Neural crest cell (in vitro differentiated cells): ENCODE measurements around the gene CIC. TPM values are rescaled to one million over a fixed set of nuclear protein-coding genes. Genes with fewer than 3 reads are reported as not detected.
A peak's percentile ranks its signal among the peaks of the same experiment; 100 is the strongest.

Experiments used
- DNase-seq: peaks from one replicate; pipeline ENCODE4 v3.0.0; 2021; ENCODE audit warnings: low read depth, mixed read lengths, low spot score
- H3K27ac Mint-ChIP-seq: one replicate; pipeline ENCODE4 v1.8.0; 2021; ENCODE audit warnings: mild to moderate bottlenecking, mixed read lengths; ENCODE audit not compliant: unreplicated experiment
- H3K27me3 Mint-ChIP-seq: 2 replicates; pipeline ENCODE4 v1.8.0; 2021; ENCODE audit warnings: low read depth, mild to moderate bottlenecking, mixed read lengths
- H3K36me3 Mint-ChIP-seq: 2 replicates; pipeline ENCODE4 v1.8.0; 2021; ENCODE audit warnings: low read depth, mild to moderate bottlenecking, mixed read lengths
- H3K4me1 Mint-ChIP-seq: 2 replicates; pipeline ENCODE4 v1.8.0; 2021; ENCODE audit warnings: mixed read lengths
- H3K4me3 Mint-ChIP-seq: one replicate; pipeline ENCODE4 v1.8.0; 2021; ENCODE audit warnings: mild to moderate bottlenecking, mixed read lengths
- H3K9me3 Mint-ChIP-seq: 2 replicates; pipeline ENCODE4 v1.8.0; 2021; ENCODE audit warnings: mixed read lengths
- total RNA-seq: library from RNA; stranded (reverse); gene quantifications from 2 replicates; pipeline ENCODE4 v1.2.1, GENCODE V29; 2021
- TF ChIP-seq, protein P1 (sequence below): fragments of 200-600 bp; sonication (generic); conservative IDR thresholded peaks from 2 replicates; pipeline ENCODE4 v1.5.0; 2021; ENCODE audit warnings: antibody characterized with exemption, mild to moderate bottlenecking

The CIC gene
- total RNA-seq, 1 donor from 2014 or later = 93.4 TPM

DNA sequence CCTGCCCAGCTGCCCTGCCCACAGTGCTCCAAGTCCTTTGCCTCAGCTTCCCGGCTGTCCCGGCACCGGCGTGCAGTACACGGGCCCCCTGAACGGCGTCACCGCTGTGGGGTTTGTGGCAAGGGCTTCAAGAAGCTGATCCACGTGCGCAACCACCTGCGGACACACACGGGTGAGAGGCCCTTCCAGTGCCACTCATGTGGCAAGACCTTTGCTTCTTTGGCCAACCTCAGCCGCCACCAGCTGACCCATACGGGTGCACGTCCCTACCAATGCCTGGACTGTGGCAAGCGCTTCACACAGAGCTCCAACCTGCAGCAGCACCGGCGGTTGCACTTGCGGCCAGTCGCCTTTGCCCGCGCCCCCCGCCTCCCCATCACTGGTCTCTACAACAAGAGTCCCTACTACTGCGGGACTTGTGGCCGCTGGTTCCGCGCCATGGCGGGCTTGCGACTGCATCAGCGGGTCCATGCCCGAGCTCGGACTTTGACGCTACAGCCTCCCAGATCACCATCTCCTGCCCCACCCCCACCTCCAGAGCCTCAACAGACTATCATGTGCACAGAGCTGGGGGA, 43.2 kb upstream of the CIC start:
- Mint-ChIP-seq H3K27me3 (peaks cover 2% of the 10 kb centered on the region), H3K27ac (no peak overlapping the region), H3K4me3 (peak overlapping the region; percentile 15), H3K36me3 (peaks cover 24% of the 10 kb centered on the region), H3K9me3 (no peaks in the 10 kb centered on the region), H3K4me1 (peaks cover 23% of the 10 kb centered on the region)
- TF ChIP-seq, protein P1, sequence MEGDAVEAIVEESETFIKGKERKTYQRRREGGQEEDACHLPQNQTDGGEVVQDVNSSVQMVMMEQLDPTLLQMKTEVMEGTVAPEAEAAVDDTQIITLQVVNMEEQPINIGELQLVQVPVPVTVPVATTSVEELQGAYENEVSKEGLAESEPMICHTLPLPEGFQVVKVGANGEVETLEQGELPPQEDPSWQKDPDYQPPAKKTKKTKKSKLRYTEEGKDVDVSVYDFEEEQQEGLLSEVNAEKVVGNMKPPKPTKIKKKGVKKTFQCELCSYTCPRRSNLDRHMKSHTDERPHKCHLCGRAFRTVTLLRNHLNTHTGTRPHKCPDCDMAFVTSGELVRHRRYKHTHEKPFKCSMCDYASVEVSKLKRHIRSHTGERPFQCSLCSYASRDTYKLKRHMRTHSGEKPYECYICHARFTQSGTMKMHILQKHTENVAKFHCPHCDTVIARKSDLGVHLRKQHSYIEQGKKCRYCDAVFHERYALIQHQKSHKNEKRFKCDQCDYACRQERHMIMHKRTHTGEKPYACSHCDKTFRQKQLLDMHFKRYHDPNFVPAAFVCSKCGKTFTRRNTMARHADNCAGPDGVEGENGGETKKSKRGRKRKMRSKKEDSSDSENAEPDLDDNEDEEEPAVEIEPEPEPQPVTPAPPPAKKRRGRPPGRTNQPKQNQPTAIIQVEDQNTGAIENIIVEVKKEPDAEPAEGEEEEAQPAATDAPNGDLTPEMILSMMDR = no peak
- DNase-seq = no peak

DNA sequence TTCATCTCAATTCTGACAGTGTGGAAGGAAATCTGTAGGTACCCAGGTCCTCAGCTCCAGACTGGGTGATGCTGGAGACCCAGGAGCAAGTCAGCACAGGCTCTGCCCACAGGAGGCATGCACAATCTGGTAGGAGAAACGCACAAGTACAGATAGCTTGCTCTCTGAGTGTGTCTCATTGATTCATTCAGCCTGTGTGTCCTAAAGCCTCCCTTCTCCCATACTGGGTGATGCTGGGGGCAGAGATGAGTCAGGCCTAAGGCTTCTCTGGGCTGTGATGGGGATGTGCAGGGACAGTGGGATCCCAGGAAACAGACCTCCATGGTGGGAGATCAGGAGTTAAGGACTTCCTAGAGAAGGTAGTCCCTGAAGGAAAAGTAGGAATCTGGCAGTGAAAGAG, 42.2 kb upstream of the CIC start:
- Mint-ChIP-seq H3K36me3 (peaks cover 29% of the 10 kb centered on the region), H3K4me3 (peak overlapping the region; percentile 74), H3K9me3 (no peaks in the 10 kb centered on the region), H3K27ac (no peak overlapping the region), H3K27me3 (peaks cover 2% of the 10 kb centered on the region), H3K4me1 (peaks cover 19% of the 10 kb centered on the region)
- no peak for DNase-seq
- TF ChIP-seq, protein P1 = no peak

DNA sequence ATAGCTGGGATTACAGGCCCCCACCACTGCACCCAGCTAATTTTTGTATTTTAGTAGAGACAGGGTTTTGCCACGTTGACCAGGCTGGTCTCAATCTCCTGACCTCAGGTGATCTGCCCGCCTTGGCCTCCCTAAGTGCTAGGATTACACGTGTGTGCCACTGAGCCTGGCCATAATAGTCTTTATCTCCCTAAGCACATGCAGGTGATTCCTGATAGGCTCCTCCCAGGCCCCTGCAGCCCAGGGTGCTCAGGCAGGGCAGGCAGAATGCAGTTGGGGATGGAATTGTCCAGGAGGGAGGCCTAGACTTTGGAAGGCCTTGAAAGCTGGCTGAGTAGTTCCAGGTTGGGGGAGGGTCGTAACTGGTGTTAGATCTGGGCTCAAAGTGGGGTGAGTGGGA, 40.4 kb upstream of the CIC start:
- no peak for DNase-seq
- no peak overlapping the region for H3K4me3 Mint-ChIP-seq
- H3K36me3 Mint-ChIP-seq = peaks cover 33% of the 10 kb centered on the region
- TF ChIP-seq, protein P1 = no peak
- H3K9me3 Mint-ChIP-seq = no peaks in the 10 kb centered on the region
- peaks cover 2% of the 10 kb centered on the region for H3K27me3 Mint-ChIP-seq
- peaks cover 15% of the 10 kb centered on the region for H3K4me1 Mint-ChIP-seq
- no peak overlapping the region for H3K27ac Mint-ChIP-seq

DNA sequence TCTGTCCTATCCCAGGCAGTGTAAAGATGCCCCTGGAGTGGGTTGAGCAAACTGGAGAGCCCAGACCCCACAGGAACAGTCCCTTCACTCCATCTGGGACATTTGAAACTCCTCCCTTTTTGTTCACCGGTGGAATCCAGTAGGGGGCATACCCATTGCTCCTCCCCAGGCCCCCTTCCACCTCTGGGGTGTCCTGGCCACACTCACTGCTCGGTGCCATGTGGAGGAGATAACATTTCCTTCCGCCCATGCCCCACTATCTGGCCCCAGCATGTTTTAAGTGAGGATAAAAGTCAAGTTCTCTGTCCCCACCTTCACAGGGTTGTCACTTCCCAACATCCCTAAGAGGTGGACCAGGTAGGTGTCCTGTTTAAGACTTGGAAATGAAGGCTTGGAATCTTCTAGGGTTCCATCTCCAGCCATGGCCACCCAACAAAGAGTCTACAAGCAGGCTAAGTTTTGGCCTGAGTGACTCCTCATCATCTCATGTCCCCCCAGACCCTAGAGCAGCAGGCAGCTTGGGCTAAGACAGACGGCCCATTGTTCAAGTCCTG, 39.7 kb upstream of the CIC start:
- no peak for DNase-seq
- H3K4me1 Mint-ChIP-seq = peaks cover 15% of the 10 kb centered on the region
- H3K4me3 Mint-ChIP-seq = peak overlapping the region; percentile 73
- H3K9me3 Mint-ChIP-seq = no peaks in the 10 kb centered on the region
- H3K27ac Mint-ChIP-seq = peak overlapping the region; percentile 88
- TF ChIP-seq, protein P1 = no peak
- peaks cover 2% of the 10 kb centered on the region for H3K27me3 Mint-ChIP-seq
- peaks cover 32% of the 10 kb centered on the region for H3K36me3 Mint-ChIP-seq

DNA sequence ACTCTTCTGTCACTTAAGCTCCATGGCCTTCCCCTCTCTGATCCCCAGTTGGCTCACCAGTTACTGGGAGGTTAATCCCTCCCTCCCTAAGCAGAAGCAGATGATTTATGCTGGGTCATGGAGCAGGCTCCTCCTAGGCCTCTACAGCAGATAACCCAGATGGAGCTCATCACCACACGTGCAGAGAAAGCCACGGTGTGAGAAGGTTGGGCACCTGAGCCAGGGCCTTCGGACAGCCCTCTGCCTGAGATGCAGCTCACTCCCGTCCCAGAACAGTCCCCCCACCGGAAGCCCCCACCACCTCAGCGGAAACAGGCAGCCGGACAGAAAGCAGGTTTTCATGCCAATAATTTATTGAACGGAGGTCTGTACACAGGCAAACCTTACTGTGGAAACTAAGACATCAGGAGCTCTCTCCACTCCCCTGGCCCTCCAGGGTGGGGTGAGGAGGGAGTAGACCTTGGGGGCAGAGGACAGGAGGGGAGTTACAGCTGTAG, 39.1 kb upstream of the CIC start:
- TF ChIP-seq, protein P1 = no peak
- Mint-ChIP-seq H3K36me3 (peaks cover 31% of the 10 kb centered on the region), H3K27me3 (peaks cover 2% of the 10 kb centered on the region), H3K27ac (peak overlapping the region; percentile 88), H3K4me1 (peaks cover 15% of the 10 kb centered on the region), H3K4me3 (peak overlapping the region; percentile 73), H3K9me3 (no peaks in the 10 kb centered on the region)
- no peak for DNase-seq
